NCI-H1417 treated with DMSO at 0.1 percent for 48 hours (cell line): Measurements from ENCODE around the gene TSPAN3.

Source experiments
- DNase-seq: peaks from one replicate; lab custom pipeline; 2025; lab: John Stamatoyannopoulos, UW

Gene TSPAN3

DNA sequence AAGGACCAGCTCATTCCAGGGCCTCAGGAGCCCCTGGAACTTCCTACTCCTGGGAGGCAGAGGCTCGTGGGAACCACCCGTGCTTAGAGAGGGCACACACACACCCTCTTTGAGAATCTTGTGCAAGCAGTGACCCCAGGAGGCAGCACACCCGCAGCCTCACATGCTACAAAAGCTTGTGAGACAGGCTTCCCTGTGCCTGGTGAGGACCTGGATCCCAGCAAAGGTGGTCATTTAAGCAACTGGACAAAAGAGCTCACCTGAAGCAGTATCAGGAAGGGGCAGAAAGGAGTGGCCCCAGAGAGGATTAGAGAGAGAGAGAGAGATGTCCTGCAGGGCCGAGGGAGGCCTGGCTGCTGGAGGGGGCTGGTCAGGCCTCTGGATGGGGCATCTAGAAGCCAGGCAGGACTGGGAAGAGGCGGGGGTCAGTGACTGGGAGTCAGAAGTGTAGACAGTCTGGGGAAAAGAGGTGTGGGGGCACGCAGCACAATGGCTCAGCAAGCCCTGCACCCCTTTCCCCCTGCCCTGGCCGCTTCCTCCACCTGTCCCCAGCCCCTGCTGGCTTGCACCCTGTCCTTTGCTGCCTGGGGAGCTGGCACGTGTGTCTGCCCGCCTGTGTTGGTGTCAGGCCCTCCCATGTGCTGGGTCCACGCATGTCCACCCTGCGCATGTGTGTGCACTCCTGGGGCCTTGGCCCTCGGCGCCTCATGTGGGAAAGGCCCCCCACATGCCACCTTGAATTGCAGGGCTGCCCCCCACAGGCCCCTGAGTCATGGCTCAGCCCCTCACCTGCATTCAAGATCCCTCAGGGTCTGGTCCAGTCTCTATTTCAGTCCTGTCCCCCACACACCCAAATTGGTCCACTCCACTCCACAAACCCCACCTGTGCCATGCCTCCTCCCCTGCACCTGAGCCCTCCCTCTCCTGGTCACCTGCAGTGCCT lies 36.9 kb downstream of the TSPAN3 start:
- DNase-seq, result no peak

- DNase-seq, result no peak
These were observed 37.5 kb downstream of the TSPAN3 start for GRCh38 chr15:77033417-77033728.

DNA sequence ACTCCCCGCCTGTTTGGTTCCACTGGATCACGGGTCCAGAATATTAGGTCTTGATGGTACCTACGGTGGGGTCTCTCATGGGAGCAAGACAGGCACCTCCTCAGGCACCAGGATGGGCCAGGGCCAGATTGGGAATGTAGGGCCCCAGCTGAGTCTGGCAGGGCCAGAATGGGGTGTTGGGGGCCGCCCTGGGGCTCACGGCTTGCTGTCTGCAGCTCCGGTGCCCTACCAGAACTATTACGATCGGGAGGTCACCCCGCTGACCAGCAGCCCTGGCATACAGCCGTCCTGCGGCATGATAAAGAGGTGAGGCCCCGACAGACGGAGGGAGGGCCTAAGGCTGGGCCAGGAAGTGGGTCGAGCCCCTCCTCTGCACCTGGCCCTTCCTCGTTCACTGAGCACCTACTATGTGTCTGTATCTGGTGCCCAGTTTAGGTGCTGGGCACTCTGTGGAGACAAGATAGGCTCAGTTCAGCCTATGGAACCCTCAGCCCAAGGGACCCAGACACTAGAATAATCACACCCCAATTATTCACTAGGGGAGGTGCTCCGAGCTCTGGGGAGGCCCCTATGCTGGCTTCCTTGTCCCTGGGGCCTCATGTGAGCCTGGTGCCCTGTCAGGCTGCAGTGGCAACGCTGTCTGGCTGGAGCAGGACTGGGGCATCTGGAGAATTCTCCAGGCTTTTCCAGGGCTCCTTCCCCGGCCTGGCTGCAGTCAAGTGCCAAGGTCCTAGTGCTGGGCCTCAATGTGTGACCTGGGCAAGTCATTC lies 38.1 kb downstream of the TSPAN3 start:
- DNase-seq, result no peak

DNA sequence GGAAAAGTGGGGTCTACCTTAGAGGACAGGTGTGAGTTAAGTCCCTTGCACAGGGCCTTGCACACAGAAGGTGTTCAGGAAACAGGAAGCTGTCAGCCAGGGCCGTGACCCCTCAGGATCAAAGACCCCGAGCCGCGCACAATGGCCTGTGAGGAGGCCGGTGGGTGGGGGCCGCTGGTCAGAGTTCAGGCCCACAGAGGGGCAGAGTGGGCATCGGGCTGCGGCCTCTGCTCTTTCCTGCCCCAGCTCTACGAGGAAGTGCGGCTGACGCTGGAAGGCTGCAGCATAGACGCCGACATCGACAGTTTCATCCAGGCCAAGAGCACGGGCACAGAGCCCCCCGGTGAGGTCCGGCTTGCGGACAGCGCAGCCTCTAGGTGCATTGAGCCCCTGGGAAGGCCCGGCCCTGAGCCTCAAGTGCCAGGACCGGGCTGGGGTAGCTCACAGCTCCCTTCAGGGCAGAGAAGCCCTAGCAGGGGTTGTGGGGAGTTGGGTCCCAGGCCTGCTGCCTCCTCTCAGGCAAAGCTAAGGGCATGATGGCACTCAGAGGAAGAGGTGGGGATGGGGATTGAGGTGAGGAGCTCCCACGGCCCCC lies 38.8 kb downstream of the TSPAN3 start:
- no peak for DNase-seq

DNA sequence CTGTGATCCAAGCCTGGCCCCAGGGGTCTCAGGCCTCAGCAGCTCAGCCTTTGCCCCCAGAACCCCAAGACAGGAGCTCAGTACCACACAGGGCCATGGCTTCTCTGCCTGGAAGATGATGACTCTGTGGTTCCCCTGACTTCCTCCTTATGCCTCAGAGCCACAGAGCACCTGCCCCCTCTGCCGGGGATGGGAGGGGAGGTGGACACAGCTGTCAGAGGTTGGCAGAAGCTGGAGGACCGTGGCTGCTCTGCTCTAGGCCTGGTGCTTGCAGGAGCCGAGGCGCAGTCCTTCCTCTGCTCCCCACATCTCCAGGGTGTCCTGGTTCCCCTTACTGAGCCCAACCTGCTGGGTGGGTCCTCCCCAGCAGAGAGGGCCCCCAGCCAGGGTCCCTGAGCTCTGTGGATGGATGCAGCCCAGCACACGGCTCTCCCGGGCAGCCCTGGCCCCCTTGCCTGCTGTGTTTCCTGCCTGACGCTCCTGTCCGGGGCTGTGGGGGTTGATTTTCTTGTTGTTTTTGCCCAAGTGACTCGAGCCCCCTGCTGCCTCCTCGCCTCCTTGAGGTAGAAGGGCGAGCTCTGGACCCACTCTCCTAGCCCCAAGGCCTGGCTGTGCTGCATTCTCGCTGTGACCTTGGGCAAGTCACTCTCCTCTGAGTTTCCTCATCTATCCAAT lies 39.4 kb downstream of the TSPAN3 start:
- peak; percentile 3 for DNase-seq

DNA sequence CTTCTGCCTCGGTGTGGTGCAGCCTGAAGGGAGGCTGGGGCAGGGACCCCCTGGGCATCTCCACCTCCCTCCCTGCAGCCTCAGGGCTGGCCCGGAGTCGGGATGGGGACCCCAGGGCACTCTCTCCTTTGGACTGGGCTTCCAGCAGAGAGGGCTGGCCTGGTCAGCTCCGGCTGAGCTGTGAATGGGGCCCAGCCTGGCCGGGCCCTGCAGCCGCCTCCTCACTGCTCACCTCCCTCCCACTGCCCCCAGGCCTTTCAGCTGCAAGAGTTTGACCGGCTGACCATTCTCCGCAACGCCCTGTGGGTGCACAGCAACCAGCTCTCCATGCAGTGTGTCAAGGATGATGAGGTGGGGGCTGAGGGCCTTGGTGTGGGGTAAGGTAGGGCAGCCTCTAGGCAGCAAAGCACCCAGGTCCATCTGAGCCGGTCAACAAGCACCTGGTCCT lies 40.0 kb downstream of the TSPAN3 start:
- no peak for DNase-seq

DNA sequence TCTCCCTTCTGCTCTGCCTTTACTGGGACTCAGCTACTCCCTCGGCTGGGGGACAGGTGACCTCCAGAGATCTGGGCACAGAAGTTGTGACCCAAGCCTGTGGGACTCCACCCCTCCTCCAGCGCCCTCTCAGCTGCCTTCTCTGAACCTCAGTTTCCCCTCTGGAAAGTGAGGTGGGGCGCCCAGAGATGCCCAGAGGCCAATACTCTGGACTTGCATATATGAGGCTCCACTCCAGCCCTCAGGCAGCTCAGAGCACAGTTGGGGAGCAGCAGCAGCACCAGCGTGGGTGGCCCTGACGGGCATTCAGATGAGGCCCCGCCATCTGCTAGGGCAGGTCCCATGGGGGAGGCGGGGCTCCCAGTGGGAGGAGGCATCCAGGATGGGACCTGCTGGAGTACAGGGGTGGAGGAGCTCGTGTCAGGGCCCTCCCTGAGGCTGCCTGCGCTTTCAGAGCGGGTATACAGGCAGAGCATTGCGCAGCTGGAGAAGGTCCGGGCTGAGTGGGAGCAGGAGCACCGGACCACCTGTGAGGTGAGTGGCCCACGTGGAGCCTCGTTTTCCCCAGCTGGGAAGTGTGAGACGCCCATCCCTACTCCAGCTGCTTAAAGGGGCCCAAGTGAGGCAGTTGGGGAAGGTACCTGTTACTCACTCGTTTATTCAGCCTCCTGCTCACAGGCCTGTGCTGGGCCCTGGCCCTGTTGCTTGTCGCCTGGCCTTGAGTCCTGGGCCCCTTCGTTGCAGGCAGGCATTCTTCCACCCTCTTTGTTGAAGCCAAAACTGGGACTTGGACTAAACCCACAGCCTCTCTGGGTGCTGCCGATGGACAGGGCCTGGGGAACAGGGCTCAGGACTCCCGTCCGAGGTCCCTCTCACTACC lies 40.6 kb downstream of the TSPAN3 start:
- no peak for DNase-seq

DNA sequence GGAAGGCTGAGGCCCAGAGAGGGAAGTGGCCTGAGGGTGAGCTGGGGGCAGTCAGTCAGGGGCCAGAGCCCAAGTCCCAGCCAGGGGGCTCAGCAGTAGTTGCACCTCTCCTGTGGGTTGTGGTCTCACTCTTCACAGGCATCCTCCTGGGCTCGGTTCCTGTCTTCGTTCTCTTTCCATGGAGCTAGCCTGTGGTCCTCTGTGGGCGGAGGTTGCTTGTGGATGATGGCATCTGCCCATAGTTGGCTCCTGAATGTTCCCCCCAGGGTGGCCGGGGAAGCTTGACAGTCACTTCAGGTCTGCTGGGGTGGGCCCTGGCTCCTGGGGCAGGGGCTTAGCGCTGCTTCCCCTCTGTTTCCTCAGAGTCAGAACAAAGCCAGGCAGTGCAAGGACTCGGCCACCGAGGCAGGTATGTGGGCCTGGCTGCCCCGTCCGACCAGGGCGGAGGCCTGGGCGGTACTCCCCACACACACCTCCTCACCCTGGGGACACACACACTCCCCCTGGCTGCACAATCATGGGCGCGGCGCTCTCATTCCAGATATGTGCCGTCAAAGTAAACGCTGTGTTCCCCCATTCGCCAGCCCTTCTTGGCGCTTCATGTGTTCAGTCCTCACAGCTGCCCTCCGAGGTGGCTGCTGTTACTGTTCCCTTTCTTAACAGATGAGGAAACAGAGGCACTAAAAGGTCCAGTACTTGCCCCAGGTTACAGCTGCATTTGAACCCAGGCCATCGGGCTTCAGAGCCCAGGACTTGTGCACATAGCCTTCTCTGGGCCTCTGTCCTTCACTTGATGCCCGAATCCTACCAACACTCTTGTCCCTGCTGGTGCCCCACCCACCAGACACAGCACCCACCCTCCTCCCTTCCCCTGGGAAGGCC lies 41.5 kb downstream of the TSPAN3 start:
- DNase-seq, result no peak

DNA sequence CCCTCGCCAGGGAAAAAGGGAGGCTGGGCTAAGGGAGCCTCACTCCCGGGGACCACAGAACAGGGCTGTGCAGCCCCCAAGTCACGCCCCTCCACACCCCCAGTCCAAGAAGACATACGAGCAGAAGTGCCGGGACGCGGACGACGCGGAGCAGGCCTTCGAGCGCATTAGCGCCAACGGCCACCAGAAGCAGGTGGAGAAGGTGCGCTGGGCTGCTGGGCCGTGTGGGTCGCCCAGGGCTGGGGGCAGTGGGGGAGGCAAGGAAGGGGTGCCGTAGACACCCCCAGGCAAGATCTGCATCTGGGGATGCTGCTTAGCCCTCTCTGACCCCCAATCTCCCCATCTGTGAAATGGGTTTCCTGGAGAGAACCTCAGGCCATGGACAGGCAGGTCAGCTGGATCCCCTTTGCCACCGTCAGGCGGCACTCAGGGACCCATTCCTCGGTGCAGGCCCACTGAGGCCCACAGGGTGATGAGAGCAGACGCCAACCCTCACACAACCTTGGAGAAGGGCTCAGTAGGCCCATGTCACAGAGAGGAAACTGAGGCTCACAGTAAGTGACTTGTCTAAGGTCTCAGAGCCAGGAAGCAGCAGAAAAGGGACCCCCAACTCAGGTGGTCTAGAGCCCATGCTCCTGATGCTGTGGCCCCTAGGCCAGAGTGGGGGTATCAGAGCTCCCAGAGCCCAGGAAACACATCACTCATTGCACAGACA lies 42.3 kb downstream of the TSPAN3 start:
- DNase-seq, result no peak

DNA sequence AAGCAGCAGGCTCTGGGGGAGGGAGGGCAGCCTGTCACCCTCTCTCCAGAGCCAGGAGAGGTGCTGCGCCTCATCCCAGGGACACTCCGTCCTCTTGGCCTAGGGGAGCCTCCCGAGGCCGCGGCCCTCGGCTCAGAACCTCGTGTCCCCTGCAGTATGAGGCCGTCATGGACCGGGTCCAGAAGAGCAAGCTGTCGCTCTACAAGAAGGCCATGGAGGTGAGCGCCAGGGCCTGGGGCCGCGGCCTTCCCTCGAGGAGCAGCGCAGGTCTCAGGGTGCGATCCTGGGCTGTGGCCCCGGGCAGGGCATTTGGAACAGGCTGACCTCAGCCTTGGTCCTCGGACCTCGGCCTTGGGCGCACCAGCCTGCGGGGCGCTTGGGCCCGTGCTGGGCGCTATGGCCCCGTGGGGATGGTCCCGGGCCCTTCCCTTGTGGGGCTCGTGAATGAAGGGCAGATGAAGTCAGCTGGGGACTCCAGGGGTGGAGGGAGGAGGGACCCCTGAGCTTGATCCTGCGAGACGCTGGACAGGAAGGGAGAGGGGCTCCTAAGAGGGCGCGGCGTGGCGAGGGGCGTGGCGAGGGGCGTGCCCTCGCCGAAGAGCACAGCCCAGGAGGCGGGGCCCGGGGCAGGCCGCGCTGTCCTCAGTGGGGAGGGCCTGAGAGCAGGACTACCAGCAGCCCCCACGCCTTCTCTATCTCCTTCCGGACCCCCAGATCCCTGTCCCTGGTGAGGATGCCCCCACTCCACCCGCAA lies 43.0 kb downstream of the TSPAN3 start:
- DNase-seq, result no peak

GRCh38 chr15:77027111-77027696 lies 43.7 kb downstream of the TSPAN3 start:
- DNase-seq, result no peak

DNA sequence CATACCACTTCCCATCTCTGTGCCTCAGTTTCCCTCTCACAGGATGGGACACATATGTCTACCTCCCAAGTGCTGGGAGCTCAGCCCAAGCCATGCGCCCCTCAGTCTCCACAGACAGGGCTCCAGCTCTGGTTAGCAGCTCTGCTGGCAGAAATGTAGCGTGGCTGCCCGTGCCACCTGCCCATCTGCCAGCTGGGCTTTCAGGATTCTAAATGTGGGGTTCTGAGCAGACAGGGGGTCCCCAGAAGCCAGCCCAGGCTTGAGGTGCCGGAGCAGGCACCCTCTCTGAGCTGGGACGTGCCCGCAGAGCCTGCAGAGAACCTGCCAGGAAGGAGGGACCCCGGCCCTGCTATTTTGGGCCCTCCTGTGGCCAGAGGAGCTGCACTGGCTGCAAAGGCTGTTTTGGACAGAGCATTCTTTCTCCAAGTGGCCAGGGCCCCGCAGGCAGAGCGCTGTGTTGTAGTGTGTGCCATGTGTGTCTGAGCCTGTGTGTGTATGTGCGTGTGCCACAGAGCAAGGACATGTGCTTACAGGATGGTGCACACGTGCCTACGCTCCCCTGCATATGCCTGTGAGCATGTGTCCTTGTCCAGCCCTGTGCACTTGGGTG lies 44.3 kb downstream of the TSPAN3 start:
- no peak for DNase-seq

- no peak for DNase-seq
These were observed 44.9 kb downstream of the TSPAN3 start for GRCh38 chr15:77025941-77026411.

DNA sequence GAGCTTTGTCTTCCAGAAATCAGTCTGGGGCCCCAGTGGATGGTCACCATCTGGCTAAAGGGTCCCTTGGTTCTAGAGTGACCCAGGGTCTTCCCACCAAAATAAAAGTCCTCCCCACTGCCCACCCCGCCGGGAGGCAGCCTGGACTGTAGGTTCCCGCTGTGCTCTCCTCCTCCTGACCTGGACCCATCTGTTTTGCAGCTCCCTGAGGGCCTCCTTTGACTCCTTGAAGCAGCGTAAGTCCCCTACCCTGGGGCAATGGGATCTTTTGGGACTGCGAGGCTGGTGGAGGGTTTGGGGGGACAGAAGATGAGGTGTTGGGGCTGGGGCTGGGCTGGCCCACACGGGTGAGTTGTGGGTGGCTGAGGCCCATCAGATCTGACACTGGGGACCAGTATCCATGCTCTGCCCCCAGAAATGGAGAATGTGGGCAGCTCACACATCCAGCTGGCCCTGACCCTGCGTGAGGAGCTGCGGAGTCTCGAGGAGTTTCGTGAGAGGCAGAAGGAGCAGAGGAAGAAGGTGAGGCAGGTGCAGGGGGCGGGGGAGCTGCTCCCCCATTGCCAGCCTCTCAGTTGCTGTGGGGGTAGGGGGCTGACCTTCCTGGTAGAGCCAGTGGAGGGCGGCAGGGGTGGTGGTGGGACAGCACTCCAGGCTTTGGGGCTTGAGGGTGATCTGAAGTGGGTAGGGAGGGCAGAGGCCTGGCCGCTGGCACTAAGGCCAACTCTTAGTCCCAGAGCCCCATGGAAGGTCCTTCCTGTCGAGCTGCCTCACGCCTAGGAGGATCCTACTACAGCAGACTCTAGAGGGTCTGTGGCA lies 45.6 kb downstream of the TSPAN3 start:
- no peak for DNase-seq

- no peak for DNase-seq
These were observed 46.4 kb downstream of the TSPAN3 start for GRCh38 chr15:77024273-77025082.
